ENCODE measurements around the gene THSD4. TPM values are rescaled to one million over a fixed set of nuclear protein-coding genes. Genes with fewer than 3 reads are reported as not detected.

Gene THSD4
- total RNA-seq, 1 donor from 2014 or later, result 2.5 TPM

DNA sequence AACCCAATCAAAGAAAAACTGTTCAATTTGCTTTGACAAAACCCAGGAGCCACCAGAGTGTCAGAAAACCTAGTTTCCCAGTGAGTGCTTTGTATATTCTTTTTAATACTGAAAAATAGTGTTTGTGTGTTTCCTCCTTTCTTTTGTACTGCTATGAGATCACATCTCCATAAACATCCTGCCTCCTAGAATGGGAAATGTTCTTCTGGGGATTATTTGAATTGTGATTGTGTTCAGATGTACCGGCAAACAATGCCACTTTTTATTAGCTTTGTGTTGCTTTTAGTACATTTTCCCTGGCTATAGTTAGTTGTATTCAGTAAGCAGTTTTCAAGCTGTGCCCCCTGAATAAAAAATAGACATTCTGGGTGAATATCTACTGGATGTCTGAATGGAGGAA, 547.0 kb downstream of the THSD4 start:
- no peak overlapping the region for H3K27ac Mint-ChIP-seq (ENCODE audit: unreplicated experiment)

DNA sequence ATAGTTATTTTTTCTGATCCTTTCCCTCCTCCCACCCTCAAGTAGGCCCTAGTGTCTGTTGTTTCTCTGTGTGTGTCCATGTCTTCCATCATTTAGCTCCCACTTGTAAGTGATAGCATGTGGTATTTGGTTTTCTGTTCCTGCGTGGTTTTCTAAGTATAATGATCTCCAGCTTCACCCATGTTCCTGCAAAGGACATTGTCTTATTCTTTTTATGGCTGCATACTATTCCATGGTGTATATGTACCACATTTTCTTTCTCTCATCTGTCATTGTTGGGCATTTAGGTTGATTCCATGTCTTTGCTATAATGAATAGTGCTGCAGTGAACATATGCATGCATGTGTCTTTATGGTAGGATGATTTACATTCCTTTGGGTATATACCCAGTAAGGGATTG, 549.4 kb downstream of the THSD4 start:
- Mint-ChIP-seq H3K4me1 (ENCODE audit: low read depth, unreplicated experiment) (peaks cover 5% of the 10 kb centered on the region), H3K27me3 (ENCODE audit: low read depth, unreplicated experiment) (peaks cover 3% of the 10 kb centered on the region), H3K27ac (ENCODE audit: unreplicated experiment) (no peak overlapping the region), H3K9me3 (ENCODE audit: unreplicated experiment) (no peaks in the 10 kb centered on the region), H3K4me3 (ENCODE audit: unreplicated experiment) (no peak overlapping the region), H3K36me3 (ENCODE audit: low read depth, unreplicated experiment) (no peaks in the 10 kb centered on the region)
- Histone ChIP-seq H3K4me3 (ENCODE audit: insufficient read depth, low read depth, low read length) (no peak overlapping the region), H2AFZ (ENCODE audit: low read depth, low read length) (no peak overlapping the region), H3K27ac (ENCODE audit: low read depth, low read length) (no peak overlapping the region), H4K20me1 (ENCODE audit: insufficient read depth, low read length) (no peaks in the 10 kb centered on the region), H3K9me3 (ENCODE audit: insufficient read depth, low read depth, low read length) (no peaks in the 10 kb centered on the region), H3K4me2 (ENCODE audit: low read length) (no peak overlapping the region), H3K4me1 (ENCODE audit: insufficient read depth, low read length) (peaks cover 2% of the 10 kb centered on the region), H3K79me2 (ENCODE audit: insufficient read depth, low read length) (no peaks in the 10 kb centered on the region), H3K36me3 (ENCODE audit: insufficient read depth, low read length) (no peaks in the 10 kb centered on the region), H3K9ac (ENCODE audit: low read length) (no peak overlapping the region), H3K27me3 (ENCODE audit: insufficient read depth, low read length) (no peaks in the 10 kb centered on the region)
- no peak for DNase-seq (ENCODE audit: low read depth)
- TF ChIP-seq EZH2 (IDR thresholded peaks at IDR 0.05; ENCODE audit: insufficient read depth, low read length) (no peak), CTCF (IDR thresholded peaks at IDR 0.05; ENCODE audit: insufficient read depth, low read depth, low read length) (no peak)
- FAIRE-seq, result no peak

More for the DNA sequence above, 547.0 kb downstream of the THSD4 start:
- H3K4me1 ChIP-seq (ENCODE audit: insufficient read depth, low read length), result peaks cover 3% of the 10 kb centered on the region
- Mint-ChIP-seq H3K9me3 (ENCODE audit: unreplicated experiment) (no peaks in the 10 kb centered on the region), H3K27me3 (ENCODE audit: low read depth, unreplicated experiment) (no peaks in the 10 kb centered on the region), H3K36me3 (ENCODE audit: low read depth, unreplicated experiment) (no peaks in the 10 kb centered on the region), H3K4me1 (ENCODE audit: low read depth, unreplicated experiment) (peaks cover 8% of the 10 kb centered on the region), H3K4me3 (ENCODE audit: unreplicated experiment) (no peak overlapping the region)
- no peaks in the 10 kb centered on the region for H3K36me3 ChIP-seq (ENCODE audit: insufficient read depth, low read length)
- H3K9ac ChIP-seq (ENCODE audit: low read length), result no peak overlapping the region
- no peak overlapping the region for H3K27ac ChIP-seq (ENCODE audit: low read depth, low read length)
- FAIRE-seq (no peak), DNase-seq (ENCODE audit: low read depth) (no peak)
- no peaks in the 10 kb centered on the region for H3K79me2 ChIP-seq (ENCODE audit: insufficient read depth, low read length)
- H4K20me1 ChIP-seq (ENCODE audit: insufficient read depth, low read length), result no peaks in the 10 kb centered on the region
- TF ChIP-seq EZH2 (IDR thresholded peaks at IDR 0.05; ENCODE audit: insufficient read depth, low read length) (no peak), CTCF (IDR thresholded peaks at IDR 0.05; ENCODE audit: insufficient read depth, low read depth, low read length) (no peak)
- no peaks in the 10 kb centered on the region for H3K9me3 ChIP-seq (ENCODE audit: insufficient read depth, low read depth, low read length)
- no peak overlapping the region for H2AFZ ChIP-seq (ENCODE audit: low read depth, low read length)
- H3K4me2 ChIP-seq (ENCODE audit: low read length), result no peak overlapping the region
- H3K4me3 ChIP-seq (ENCODE audit: insufficient read depth, low read depth, low read length), result no peak overlapping the region
- H3K27me3 ChIP-seq (ENCODE audit: insufficient read depth, low read length), result no peaks in the 10 kb centered on the region

DNA sequence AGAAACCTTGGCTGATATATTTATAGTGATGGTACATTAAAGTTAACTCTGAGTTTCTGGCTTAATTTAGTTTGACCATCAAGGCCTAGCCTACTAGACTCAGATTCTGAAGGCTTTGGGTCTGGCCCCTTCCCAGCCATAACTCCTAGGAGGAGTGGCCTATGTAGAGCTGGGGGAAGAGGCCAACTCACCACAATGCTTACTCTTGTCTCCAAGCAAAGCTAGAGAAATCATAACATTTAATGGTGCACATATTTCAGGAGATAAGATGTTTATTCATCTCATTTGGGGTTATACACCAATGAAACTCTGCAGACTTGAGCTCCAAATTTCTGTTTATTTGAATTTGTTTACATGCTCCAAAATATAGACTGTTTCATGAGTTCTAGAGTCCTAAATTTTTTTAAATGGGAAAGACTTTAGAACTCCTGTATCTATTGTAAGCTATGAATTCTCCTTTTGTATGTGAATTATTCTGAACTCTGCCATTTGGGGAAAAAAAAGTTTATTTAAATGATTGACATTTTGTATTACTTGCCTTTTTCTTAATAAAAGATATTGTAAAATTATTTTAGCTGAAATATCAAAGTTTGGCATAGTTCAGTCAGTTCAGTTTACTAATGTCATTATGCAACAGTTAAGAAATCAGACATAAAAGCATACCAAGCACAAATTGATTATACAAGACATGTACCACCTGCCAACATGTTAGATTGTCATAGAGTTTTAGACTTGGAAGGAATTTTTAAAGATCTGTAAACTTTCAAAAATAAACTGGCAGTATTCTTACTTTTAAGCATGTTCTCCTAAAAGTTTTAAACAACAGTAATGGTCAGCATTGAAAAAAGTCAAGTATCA, 551.7 kb downstream of the THSD4 start:
- Mint-ChIP-seq H3K27ac (ENCODE audit: unreplicated experiment) (no peak overlapping the region), H3K4me1 (ENCODE audit: low read depth, unreplicated experiment) (no peaks in the 10 kb centered on the region), H3K27me3 (ENCODE audit: low read depth, unreplicated experiment) (peaks cover 3% of the 10 kb centered on the region), H3K36me3 (ENCODE audit: low read depth, unreplicated experiment) (no peaks in the 10 kb centered on the region), H3K4me3 (ENCODE audit: unreplicated experiment) (no peak overlapping the region), H3K9me3 (ENCODE audit: unreplicated experiment) (peaks cover 2% of the 10 kb centered on the region)
- no peak overlapping the region for H3K4me2 ChIP-seq (ENCODE audit: low read length)
- no peaks in the 10 kb centered on the region for H4K20me1 ChIP-seq (ENCODE audit: insufficient read depth, low read length)
- H3K9me3 ChIP-seq (ENCODE audit: insufficient read depth, low read depth, low read length), result no peaks in the 10 kb centered on the region
- no peak overlapping the region for H2AFZ ChIP-seq (ENCODE audit: low read depth, low read length)
- no peaks in the 10 kb centered on the region for H3K27me3 ChIP-seq (ENCODE audit: insufficient read depth, low read length)
- no peak overlapping the region for H3K27ac ChIP-seq (ENCODE audit: low read depth, low read length)
- no peaks in the 10 kb centered on the region for H3K36me3 ChIP-seq (ENCODE audit: insufficient read depth, low read length)
- no peak for DNase-seq (ENCODE audit: low read depth)
- H3K79me2 ChIP-seq (ENCODE audit: insufficient read depth, low read length), result no peaks in the 10 kb centered on the region
- H3K4me3 ChIP-seq (ENCODE audit: insufficient read depth, low read depth, low read length), result no peak overlapping the region
- TF ChIP-seq CTCF (IDR thresholded peaks at IDR 0.05; ENCODE audit: insufficient read depth, low read depth, low read length) (no peak), EZH2 (IDR thresholded peaks at IDR 0.05; ENCODE audit: insufficient read depth, low read length) (no peak)
- FAIRE-seq, result no peak
- H3K4me1 ChIP-seq (ENCODE audit: insufficient read depth, low read length), result no peaks in the 10 kb centered on the region
- no peak overlapping the region for H3K9ac ChIP-seq (ENCODE audit: low read length)
